Panc1 (cell line): ENCODE measurements around the gene RPRD1B. TPM values are rescaled to one million over a fixed set of nuclear protein-coding genes. Genes with fewer than 3 reads are reported as not detected.
A peak's percentile ranks its signal among the peaks of the same experiment; 100 is the strongest.

Experiments used
- ATAC-seq: fragments of 200-7000 bp; cut with Tn5 transposase; 2 replicates; pipeline ENCODE4 v1.9.1; 2020; ENCODE audit warnings: mild to moderate bottlenecking, moderate library complexity
- BruUV-seq: library from RNA; stranded (reverse); fragments of 400-500 nt; replicated peaks from 2 replicates; lab custom pipeline; 2021; lab: Mats Ljungman, UMichigan
- CTCF ChIA-PET: fragments of 300-600 bp; sonication (Branson Sonifier 250); formaldehyde crosslinking; loops from one replicate; lab custom pipeline; 2022; ENCODE audit warnings: antibody characterized with exemption; lab: Charles Lee
- POLR2A ChIA-PET: fragments of 300-600 bp; sonication (Branson Sonifier 250); formaldehyde crosslinking; loops from one replicate; lab custom pipeline; 2022; ENCODE audit warnings: antibody characterized with exemption; lab: Charles Lee
- DNase-seq: peaks from one replicate; pipeline ENCODE4 v3.0.0-alpha.2; 2010; ENCODE audit warnings: low read depth, low spot score
- H3K27ac ChIP-seq: 2 replicates; pipeline ENCODE4 v1.5.1; 2011; ENCODE audit warnings: mild to moderate bottlenecking, low read length, inconsistent platforms
- H3K27me3 ChIP-seq: fragments of 200-500 bp; sonication (Bioruptor generic); 2 replicates; pipeline ENCODE4 v1.6.0; 2014; ENCODE audit warnings: low read length, inconsistent platforms; ENCODE audit not compliant: control insufficient read depth, insufficient read depth
- H3K36me3 ChIP-seq: fragments of 200-500 bp; sonication (Bioruptor generic); 2 replicates; pipeline ENCODE4 v1.5.1; 2014; ENCODE audit warnings: inconsistent platforms, mild to moderate bottlenecking, low read length, moderate library complexity; ENCODE audit not compliant: control insufficient read depth, insufficient read depth
- H3K4me1 ChIP-seq: 2 replicates; pipeline ENCODE4 v1.5.1; 2011; ENCODE audit warnings: inconsistent platforms, mild to moderate bottlenecking, low read length, moderate library complexity; ENCODE audit not compliant: control insufficient read depth, insufficient read depth
- H3K4me3 ChIP-seq, 2 experiments: 2 replicates each; pipeline ENCODE4 v1.5.1; 2011 to 2012; ENCODE audit warnings: low read depth in 2 of 2, low read length in 2 of 2, mild to moderate bottlenecking in 2 of 2, inconsistent platforms in 1 of 2, moderate library complexity in 1 of 2
- H3K9me3 ChIP-seq: fragments of 200-500 bp; sonication (Bioruptor generic); 2 replicates; pipeline ENCODE4 v1.5.1; 2014; ENCODE audit warnings: low read depth, mild to moderate bottlenecking, inconsistent platforms, low read length, moderate library complexity; ENCODE audit not compliant: control insufficient read depth, insufficient read depth
- CTCF ChIP-seq: fragments of 450-650 bp; IDR thresholded peaks from 2 replicates; pipeline ENCODE4 v1.5.1; 2017; ENCODE audit warnings: mild to moderate bottlenecking
- POLR2AphosphoS5 ChIP-seq: IDR thresholded peaks from 2 replicates; pipeline ENCODE4 v1.6.1; 2012; ENCODE audit warnings: mild to moderate bottlenecking, low read depth, low read length, moderate library complexity
- REST ChIP-seq, 2 experiments: IDR thresholded peaks; 2 replicates each; pipeline ENCODE4 v1.6.1; 2011 to 2012; ENCODE audit warnings: low read depth in 2 of 2, control low read depth in 1 of 2, low read length in 1 of 2, mild to moderate bottlenecking in 1 of 2, moderate library complexity in 1 of 2; ENCODE audit not compliant: insufficient read depth in 1 of 2
- SIN3A ChIP-seq: IDR thresholded peaks from 2 replicates; pipeline ENCODE4 v1.6.1; 2012; ENCODE audit warnings: low read depth, mild to moderate bottlenecking, low read length, moderate library complexity, borderline replicate concordance; ENCODE audit not compliant: insufficient read depth
- TCF7L2 ChIP-seq: IDR thresholded peaks from 2 replicates; pipeline ENCODE4 v1.6.1; 2011; ENCODE audit warnings: mild to moderate bottlenecking, low read depth, low read length, inconsistent platforms
- in situ Hi-C: cut with HindIII; loops from 2 replicates; pipeline ENCODE4 v1.10.0; 2016; ENCODE audit warnings: low sequenced_read_pairs, low pct_unique_long_range_greater_than_20kb
- intact Hi-C: fragments of 100-400 bp; cut with micrococcal nuclease; formaldehyde crosslinking; loops from one replicate; pipeline ENCODE4 v1.10.0; 2022; ENCODE audit not compliant: unreplicated experiment
- total RNA-seq: library from RNA; stranded (reverse); gene quantifications from one replicate; pipeline ENCODE4 v1.2.1, GENCODE V29; 2021; ENCODE audit not compliant: unreplicated experiment

RPRD1B gene
- total RNA-seq, 1 experiment from 2014 or later = 33.6 TPM

GRCh38 chr20:38112261-38112929 lies 78.8 kb downstream of the RPRD1B start:
- Histone ChIP-seq H3K4me3 (no peak overlapping the region), H3K27ac (peak overlapping the region; percentile 92), H3K9me3 (no peaks in the 10 kb centered on the region), H3K36me3 (no peaks in the 10 kb centered on the region), H3K27me3 (no peaks in the 10 kb centered on the region), H3K4me1 (peaks cover 37% of the 10 kb centered on the region)
- TF ChIP-seq TCF7L2 (no peak), REST (IDR thresholded peaks at IDR 0.05; ENCODE audit: insufficient read depth in 1 of 2, low read depth in 2 of 2, low read length in 1 of 2) (no peak), SIN3A (no peak), CTCF (no peak), POLR2AphosphoS5 (no peak)
- intact Hi-C loops = no loop called here
- in situ Hi-C loops = no loop called here
- BruUV-seq = no TSS peak
- CTCF ChIA-PET = interaction anchor here (0.5 kb wide), 1 partner anchor 197 kb away, joined by 11 read pairs; no protein-coding TSS in a partner anchor
- ATAC-seq (no peak), DNase-seq (no peak)
- POLR2A ChIA-PET = interaction anchor here (0.6 kb wide), 1 partner anchor 42 kb away, joined by 3 read pairs; no protein-coding TSS in a partner anchor

GRCh38 chr20:38112930-38113294 lies 79.4 kb downstream of the RPRD1B start:
- H3K4me1 ChIP-seq = peaks cover 37% of the 10 kb centered on the region
- intact Hi-C loops = no loop called here
- CTCF ChIA-PET = interaction anchor here (0.5 to 0.6 kb wide), 2 partner anchors 32 to 198 kb away, joined by 4 to 11 read pairs; no protein-coding TSS in a partner anchor

More at GRCh38 chr20:38112930-38113294, 79.4 kb downstream of the RPRD1B start:
- no TSS peak for BruUV-seq
- no peaks in the 10 kb centered on the region for H3K36me3 ChIP-seq
- TF ChIP-seq REST (IDR thresholded peaks at IDR 0.05; ENCODE audit: insufficient read depth in 1 of 2, low read depth in 2 of 2, low read length in 1 of 2) (no peak), CTCF (no peak), TCF7L2 (no peak), SIN3A (no peak), POLR2AphosphoS5 (no peak)
- DNase-seq (no peak), ATAC-seq (no peak)
- H3K27ac ChIP-seq = peak overlapping the region; percentile 40; the same call in 1 of the 2 replicates
- in situ Hi-C loops = no loop called here
- POLR2A ChIA-PET = no interaction called here
- H3K27me3 ChIP-seq = no peaks in the 10 kb centered on the region
- no peaks in the 10 kb centered on the region for H3K9me3 ChIP-seq
- no peak overlapping the region for H3K4me3 ChIP-seq
